ENCODE results near the gene ATP5F1D. TPM values are rescaled to one million over a fixed set of nuclear protein-coding genes. Genes with fewer than 3 reads are reported as not detected.

ATP5F1D gene
- total and polyA plus RNA-seq, 2 of the 13 experiments (the other 11 are each of a cell fraction or from before 2014, with no cell fraction given), result 39.4 to 78.7 TPM

GRCh38 chr19:1269478-1270212 lies 28.1 kb downstream of the ATP5F1D start (continued):
- TF ChIP-seq ATF7 (IDR thresholded peaks at IDR 0.05), result no peak
- peak; percentile 3; the same call in 1 of the 2 replicates for TF ChIP-seq ATF7 (CRISPR knock-in tag; IDR thresholded peaks at IDR 0.05)
- TF ChIP-seq ARHGAP35 (CRISPR knock-in tag; IDR thresholded peaks at IDR 0.05; ENCODE audit: borderline replicate concordance), result no peak
- TF ChIP-seq PTBP1 (IDR thresholded peaks at IDR 0.05; ENCODE audit: low read depth, low read length, poor library complexity, severe bottlenecking), result no peak
- TF ChIP-seq MEIS1 (CRISPR knock-in tag; IDR thresholded peaks at IDR 0.05; ENCODE audit: borderline replicate concordance), result no peak
- no peak; the same call in 1 of the 2 replicates for TF ChIP-seq HNF4G (IDR thresholded peaks at IDR 0.05; ENCODE audit: borderline replicate concordance, low read depth, low read length)
- no peak for TF ChIP-seq HNF4G (CRISPR knock-in tag; IDR thresholded peaks at IDR 0.05; ENCODE audit: borderline replicate concordance, low read depth)
- TF ChIP-seq, protein P1, sequence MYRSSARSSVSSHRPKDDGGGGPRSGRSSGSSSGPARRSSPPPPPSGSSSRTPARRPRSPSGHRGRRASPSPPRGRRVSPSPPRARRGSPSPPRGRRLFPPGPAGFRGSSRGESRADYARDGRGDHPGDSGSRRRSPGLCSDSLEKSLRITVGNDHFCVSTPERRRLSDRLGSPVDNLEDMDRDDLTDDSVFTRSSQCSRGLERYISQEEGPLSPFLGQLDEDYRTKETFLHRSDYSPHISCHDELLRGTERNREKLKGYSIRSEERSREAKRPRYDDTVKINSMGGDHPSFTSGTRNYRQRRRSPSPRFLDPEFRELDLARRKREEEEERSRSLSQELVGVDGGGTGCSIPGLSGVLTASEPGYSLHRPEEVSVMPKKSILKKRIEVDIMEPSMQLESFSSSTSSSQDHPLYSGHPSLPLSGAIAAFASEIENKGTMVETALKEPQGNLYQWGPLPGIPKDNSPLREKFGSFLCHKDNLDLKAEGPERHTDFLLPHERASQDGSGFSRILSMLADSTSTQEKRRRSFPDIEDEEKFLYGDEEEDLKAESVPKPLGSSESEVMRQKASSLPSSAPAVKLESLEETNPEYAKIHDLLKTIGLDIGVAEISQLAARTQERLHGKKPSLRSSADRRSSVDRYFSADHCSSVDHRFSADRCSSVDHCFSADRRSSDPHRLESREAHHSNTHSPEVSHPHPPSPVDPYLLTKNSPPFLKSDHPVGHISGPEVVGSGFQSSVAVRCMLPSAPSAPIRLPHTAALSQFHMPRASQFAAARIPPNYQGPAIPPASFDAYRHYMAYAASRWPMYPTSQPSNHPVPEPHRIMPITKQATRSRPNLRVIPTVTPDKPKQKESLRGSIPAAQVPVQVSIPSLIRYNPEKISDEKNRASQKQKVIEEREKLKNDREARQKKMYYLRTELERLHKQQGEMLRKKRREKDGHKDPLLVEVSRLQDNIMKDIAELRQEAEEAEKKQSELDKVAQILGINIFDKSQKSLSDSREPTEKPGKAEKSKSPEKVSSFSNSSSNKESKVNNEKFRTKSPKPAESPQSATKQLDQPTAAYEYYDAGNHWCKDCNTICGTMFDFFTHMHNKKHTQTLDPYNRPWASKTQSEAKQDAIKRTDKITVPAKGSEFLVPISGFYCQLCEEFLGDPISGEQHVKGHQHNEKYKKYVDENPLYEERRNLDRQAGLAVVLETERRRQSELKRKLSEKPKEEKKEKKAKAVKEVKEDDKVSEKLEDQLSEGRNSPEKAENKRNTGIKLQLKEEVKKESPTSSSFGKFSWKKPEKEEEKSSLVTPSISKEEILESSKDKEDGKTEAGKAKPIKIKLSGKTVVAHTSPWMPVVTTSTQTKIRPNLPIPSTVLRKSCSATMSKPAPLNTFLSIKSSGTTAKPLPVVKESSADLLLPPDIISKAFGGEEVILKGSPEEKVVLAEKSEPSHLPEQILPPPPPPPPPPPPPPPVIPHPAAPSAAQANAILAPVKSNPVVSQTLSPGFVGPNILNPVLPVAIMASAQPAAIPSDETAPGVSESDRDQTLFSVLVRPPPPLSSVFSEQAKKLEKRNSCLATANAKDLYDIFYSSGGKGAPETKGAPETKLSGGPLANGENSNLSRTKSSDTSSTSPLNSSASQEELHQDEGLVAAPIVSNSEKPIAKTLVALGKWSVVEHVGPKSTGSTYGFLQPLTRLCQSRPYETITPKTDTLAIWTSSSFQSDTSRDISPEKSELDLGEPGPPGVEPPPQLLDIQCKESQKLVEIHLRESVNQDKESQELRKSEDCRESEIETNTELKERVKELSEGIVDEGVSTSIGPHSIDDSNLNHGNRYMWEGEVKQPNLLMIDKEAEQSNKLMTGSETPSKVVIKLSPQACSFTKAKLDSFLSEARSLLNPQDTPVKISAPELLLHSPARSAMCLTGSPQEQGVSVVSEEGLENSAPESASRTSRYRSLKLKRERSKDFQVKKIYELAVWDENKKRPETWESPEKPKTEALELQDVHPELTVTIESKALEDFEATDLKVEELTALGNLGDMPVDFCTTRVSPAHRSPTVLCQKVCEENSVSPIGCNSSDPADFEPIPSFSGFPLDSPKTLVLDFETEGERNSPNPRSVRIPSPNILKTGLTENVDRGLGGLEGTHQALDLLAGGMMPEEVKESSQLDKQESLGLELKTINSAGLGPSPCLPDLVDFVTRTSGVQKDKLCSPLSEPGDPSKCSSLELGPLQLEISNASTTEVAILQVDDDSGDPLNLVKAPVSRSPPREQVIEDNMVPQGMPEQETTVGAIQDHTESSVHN (CRISPR knock-in tag; IDR thresholded peaks at IDR 0.05), result no peak
- peak; percentile 69 for TF ChIP-seq RAD21 (CRISPR knock-in tag; IDR thresholded peaks at IDR 0.05)
- peak; percentile 53 for TF ChIP-seq ESRRA (CRISPR knock-in tag; IDR thresholded peaks at IDR 0.05; ENCODE audit: low read depth)
- TF ChIP-seq MIER3 (CRISPR knock-in tag; IDR thresholded peaks at IDR 0.05; ENCODE audit: borderline replicate concordance), result no peak
- TF ChIP-seq DBP (CRISPR knock-in tag; IDR thresholded peaks at IDR 0.05; ENCODE audit: not compliant biosample characterization), result no peak
- no peak for TF ChIP-seq ZNF282 (IDR thresholded peaks at IDR 0.05; ENCODE audit: partially characterized antibody)
- no peak for TF ChIP-seq ISL2 (CRISPR knock-in tag; IDR thresholded peaks at IDR 0.05)
- TF ChIP-seq MTF1 (CRISPR knock-in tag; IDR thresholded peaks at IDR 0.05), result no peak
- TF ChIP-seq RNF2 (conservative IDR thresholded peaks at IDR 0.05; ENCODE audit: low read depth), result peak; percentile 94
- no peak for TF ChIP-seq TBL1XR1 (IDR thresholded peaks at IDR 0.05; ENCODE audit: borderline replicate concordance, low read length, partially characterized antibody)
- no peak for TF ChIP-seq DRAP1 (CRISPR knock-in tag; IDR thresholded peaks at IDR 0.05)
- no peak for TF ChIP-seq MZF1 (CRISPR knock-in tag; IDR thresholded peaks at IDR 0.05; ENCODE audit: borderline replicate concordance)
- TF ChIP-seq SP140L (CRISPR knock-in tag; IDR thresholded peaks at IDR 0.05; ENCODE audit: borderline replicate concordance), result no peak
- TF ChIP-seq THAP11 (CRISPR knock-in tag; IDR thresholded peaks at IDR 0.05), result peak; percentile 76
- no peak for TF ChIP-seq RFX3 (CRISPR knock-in tag; IDR thresholded peaks at IDR 0.05)
- TF ChIP-seq KAT8 (CRISPR knock-in tag; IDR thresholded peaks at IDR 0.05), result peak; percentile 87

All from HepG2 (cell line).